ES-I3 (cell line): ENCODE measurements around the gene CUEDC2.
A peak's percentile ranks its signal among the peaks of the same experiment; 100 is the strongest.
"Not testable (repeated sequence)": the region's sequence is repeated elsewhere in the genome, so short reads cannot be mapped to it uniquely, and the experiment has no call there.

Experiments used
- H3K36me3 ChIP-seq: 2 replicates; pipeline ENCODE4 v1.6.1; 2013; ENCODE audit warnings: mild to moderate bottlenecking, low read length, control low read depth, moderate library complexity; ENCODE audit not compliant: insufficient read depth
- H3K4me1 ChIP-seq: 2 replicates; pipeline ENCODE4 v1.6.1; 2013; ENCODE audit warnings: mild to moderate bottlenecking, control low read depth, low read length; ENCODE audit not compliant: insufficient read depth
- H3K9ac ChIP-seq: 2 replicates; pipeline ENCODE4 v1.6.1; 2013; ENCODE audit warnings: low read depth, mild to moderate bottlenecking, low read length, moderate library complexity
- H3K9me3 ChIP-seq: 2 replicates; pipeline ENCODE4 v1.6.1; 2013; ENCODE audit warnings: mild to moderate bottlenecking, low read length, moderate library complexity; ENCODE audit not compliant: control insufficient read depth, insufficient read depth

The CUEDC2 gene

DNA sequence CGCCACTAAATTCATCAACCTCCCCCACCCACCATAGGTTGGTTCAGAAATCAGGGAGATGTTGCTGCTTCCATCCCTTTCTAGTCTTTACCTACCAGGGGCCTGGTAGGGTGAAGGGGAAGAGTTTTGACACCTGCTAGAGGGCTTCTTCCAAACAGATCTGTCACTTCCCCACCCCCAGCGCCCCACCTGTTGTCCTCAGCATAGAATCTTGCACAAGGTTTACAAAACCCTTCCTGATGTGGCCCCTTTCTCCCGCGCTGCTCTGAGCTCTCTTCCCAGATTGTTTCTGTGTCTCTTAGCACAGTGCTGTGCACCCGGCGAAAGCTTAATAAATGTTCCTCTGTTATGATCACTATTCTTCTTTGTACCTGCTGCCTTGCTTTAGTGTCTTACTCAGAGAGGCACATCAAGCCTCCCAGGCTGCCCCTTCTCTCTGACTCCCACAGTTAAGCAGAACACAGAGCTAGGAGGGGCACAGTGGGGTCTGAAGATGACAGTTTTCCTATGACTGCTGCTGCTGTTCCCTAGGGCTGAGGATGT, 30.2 kb upstream of the CUEDC2 start:
- H3K9ac ChIP-seq = peak overlapping the region; percentile 45; the same call in 1 of the 2 replicates
- H3K4me1 ChIP-seq = peaks cover 24% of the 10 kb centered on the region
- no peaks in the 10 kb centered on the region for H3K36me3 ChIP-seq
- H3K9me3 ChIP-seq = no peaks in the 10 kb centered on the region

DNA sequence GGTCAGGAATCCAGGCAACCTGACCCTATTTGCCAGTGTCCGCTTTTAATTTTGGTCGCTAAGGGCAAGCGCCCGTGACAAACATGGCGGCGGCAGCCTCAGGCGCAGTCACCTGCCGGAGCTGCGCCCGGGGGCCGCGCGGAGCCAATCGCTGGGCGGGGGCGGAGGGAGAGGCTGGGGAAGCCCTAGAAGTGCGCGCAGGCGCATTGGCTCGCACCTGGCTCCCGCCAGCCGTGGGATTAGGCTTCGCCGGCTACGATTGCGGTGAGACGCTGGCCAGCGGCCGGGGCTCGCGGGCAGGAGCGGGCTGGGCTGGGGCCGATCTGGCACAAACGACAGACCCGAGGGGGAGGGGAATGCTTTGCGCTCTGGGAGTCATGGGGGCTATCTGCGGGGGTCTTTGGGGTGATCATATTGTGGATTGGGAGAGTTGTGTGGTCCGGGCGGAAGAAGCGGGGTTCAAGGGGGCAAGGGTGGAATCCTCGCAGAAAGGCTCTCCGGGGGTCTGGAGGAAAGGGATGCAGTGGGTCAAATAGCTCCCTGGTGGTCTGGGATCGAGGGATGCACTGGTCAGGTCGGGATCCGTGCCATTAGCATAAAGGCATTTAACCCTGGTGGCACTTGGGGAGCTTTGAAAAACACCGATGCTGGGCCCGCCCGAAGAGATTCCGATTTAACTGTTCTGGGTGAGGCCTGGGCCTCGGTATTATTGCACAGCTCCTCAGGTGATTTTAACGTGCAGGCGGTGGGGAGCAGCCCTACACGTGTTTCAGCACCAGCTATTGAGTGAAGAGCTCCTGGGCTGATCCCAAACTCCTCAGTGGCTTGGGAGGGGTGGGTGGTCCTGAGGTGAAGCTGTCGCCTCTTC, 29.0 kb upstream of the CUEDC2 start:
- H3K4me1 ChIP-seq = peaks cover 27% of the 10 kb centered on the region
- H3K9me3 ChIP-seq = no peaks in the 10 kb centered on the region
- peak overlapping the region; percentile 58 for H3K9ac ChIP-seq
- H3K36me3 ChIP-seq = no peaks in the 10 kb centered on the region; the same call in 1 of the 2 replicates

DNA sequence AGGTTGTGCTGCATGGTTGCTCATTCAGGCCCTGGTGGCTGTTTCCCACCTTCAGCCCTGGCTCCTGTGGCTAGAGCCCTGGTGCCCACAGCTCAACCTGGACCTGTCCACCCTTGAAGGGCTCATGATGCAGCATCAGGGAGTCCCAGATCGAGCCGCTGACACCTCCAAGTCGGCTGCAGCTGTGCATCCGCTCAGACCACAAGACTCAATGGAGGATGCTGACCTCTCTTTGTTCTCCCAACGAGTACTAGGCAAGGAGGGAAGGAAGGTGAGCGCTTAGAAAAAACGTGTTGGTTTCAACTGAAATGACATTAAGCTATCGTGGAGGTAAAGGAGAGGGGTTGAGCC, 28.4 kb upstream of the CUEDC2 start:
- H3K36me3 ChIP-seq = no peaks in the 10 kb centered on the region; the same call in 1 of the 2 replicates

DNA sequence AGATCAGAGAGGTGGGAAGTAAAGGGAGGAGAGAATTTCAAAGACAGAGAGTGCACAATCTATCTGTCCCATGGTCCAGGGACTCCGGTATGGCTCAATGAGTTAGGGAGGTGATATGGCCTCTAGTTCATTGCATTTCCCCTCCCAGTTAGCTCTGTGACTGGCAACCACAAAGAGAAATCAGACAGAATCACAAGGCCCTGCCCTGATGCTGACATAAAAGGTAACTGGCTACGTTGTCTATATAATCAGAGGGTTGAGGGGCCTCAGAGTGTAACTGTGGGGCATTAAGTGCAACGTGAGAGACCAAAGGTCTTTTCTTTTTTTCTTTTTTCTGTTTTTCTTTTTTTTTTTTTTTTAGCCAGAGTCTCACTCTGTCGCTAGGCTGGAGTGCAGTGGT, 26.3 kb upstream of the CUEDC2 start:
- H3K9ac ChIP-seq = no peak overlapping the region
- H3K9me3 ChIP-seq = no peaks in the 10 kb centered on the region
- H3K4me1 ChIP-seq = peaks cover 38% of the 10 kb centered on the region
- no peaks in the 10 kb centered on the region; the same call in 1 of the 2 replicates for H3K36me3 ChIP-seq

More for the DNA sequence above, 28.4 kb upstream of the CUEDC2 start:
- Histone ChIP-seq H3K9me3 (no peaks in the 10 kb centered on the region), H3K4me1 (peaks cover 32% of the 10 kb centered on the region), H3K9ac (peak overlapping the region; percentile 35; the same call in 1 of the 2 replicates)

DNA sequence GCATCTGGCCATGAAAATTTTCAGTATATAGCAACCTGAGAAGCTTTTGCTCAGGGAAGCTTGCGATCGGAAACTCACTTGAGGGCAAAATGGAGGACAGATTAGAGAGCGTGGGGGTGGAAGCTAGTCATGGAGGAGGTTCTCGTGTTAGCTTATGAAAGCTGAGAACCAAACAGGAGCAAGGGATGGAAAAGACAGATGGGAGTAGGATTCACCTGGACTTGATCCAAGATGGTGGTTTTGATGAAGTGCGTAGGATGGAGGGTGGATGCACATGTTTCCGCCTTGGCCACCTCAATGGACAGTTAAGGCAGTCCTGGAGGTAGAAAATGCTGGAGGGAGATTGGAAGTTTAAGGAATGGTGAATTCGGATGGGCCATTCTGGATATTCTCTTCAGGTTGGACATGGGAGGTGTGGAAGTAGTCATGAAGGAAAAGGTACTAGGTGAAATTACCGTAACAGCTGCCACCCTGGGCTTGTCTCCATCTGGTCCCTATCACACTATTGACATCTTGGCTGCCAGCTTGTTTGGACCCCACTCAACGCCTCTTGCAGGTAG, 25.3 kb upstream of the CUEDC2 start:
- Histone ChIP-seq H3K9me3 (no peaks in the 10 kb centered on the region; the same call in 1 of the 2 replicates), H3K4me1 (peaks cover 36% of the 10 kb centered on the region), H3K9ac (no peak overlapping the region), H3K36me3 (no peaks in the 10 kb centered on the region; the same call in 1 of the 2 replicates)

DNA sequence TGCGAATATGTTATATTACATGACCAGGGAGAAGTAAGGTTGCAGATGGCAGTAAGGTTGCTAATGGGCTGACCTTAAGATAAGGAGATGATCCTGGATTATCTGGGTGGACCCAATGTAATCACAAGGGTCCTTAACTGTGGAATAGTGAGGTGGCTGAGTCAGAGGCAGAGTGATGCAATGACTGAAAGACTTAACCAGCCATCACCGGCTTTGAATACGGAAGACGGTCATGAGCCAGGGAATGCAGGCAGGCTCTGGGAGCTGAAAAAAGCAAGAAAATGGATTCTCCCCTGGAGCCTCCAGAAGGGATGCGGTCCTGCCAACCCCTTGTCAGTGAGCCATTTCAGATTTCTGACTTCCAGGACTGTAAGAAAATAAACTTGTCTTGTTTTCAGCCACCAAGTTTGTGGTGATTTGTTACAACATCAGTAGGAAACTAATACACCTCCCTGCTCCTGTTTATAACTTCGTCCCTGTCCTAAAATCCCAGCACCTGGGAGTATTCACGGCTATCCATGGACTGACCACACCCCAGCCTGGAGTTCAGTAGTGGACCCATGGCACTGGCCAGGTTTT, 23.6 kb upstream of the CUEDC2 start:
- Histone ChIP-seq H3K36me3 (no peaks in the 10 kb centered on the region; the same call in 1 of the 2 replicates), H3K9ac (no peak overlapping the region), H3K4me1 (peaks cover 34% of the 10 kb centered on the region), H3K9me3 (no peaks in the 10 kb centered on the region; the same call in 1 of the 2 replicates)

DNA sequence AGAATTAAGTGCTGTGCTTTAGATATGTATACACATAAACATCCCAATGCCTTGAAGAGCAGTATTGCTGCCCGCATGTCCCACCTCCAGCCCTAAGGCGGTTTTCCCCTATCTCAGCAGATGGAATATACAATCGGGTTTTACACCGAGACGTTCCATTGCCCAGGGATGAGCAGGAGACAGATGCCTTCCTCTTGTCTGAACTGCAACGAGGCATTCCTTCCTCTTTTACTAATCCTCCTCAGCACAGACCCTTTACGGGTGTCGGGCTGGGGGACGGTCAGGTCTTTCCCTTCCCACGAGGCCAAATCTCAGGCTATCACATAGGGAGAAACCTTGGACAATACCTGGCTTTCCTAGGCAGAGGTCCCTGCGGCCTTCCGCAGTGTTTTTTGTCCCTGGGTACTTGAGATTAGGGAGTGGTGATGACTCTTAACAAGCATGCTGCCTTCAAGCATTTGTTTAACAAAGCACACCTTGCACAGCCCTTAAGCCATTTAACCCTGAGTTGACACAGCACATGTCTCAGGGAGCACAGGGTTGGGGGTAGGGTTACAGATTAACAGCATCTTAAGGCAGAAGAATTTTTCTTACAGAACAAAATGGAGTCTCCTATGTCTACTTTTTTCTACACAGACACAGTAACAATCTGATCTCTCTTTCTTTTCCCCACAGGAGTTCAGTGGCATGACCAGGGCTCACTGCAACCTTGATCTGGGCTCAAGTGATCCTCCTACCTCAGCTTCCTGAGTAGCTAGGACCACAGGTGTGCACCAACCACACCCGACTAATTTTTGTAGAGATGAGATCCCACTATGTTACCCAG, 22.5 kb upstream of the CUEDC2 start:
- not testable (repeated sequence) for H3K9ac ChIP-seq, H3K9me3 ChIP-seq, H3K36me3 ChIP-seq
- peaks cover 27% of the 10 kb centered on the region for H3K4me1 ChIP-seq

DNA sequence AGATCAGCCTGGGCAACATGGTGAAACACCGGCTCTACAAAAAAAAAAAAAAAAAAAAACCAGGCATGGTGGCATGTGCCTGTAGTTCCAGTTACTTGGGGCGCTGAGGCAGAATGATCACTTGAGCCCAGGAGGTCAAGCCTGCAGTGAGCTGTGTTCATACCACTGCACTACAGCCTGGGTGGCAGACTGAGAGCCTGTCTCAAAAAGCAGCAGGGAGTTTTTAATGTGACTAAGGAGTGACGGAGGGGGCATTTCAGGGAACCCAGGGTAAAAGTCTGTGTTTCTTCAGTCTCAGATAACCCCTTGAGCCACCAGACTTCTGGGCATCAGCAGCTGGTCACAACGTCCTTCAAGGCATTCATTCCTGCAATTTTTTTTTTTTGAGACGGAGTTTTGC, 21.1 kb upstream of the CUEDC2 start:
- no peaks in the 10 kb centered on the region; the same call in 1 of the 2 replicates for H3K9me3 ChIP-seq
- H3K36me3 ChIP-seq = no peaks in the 10 kb centered on the region; the same call in 1 of the 2 replicates
- peaks cover 27% of the 10 kb centered on the region for H3K4me1 ChIP-seq
- no peak overlapping the region for H3K9ac ChIP-seq

DNA sequence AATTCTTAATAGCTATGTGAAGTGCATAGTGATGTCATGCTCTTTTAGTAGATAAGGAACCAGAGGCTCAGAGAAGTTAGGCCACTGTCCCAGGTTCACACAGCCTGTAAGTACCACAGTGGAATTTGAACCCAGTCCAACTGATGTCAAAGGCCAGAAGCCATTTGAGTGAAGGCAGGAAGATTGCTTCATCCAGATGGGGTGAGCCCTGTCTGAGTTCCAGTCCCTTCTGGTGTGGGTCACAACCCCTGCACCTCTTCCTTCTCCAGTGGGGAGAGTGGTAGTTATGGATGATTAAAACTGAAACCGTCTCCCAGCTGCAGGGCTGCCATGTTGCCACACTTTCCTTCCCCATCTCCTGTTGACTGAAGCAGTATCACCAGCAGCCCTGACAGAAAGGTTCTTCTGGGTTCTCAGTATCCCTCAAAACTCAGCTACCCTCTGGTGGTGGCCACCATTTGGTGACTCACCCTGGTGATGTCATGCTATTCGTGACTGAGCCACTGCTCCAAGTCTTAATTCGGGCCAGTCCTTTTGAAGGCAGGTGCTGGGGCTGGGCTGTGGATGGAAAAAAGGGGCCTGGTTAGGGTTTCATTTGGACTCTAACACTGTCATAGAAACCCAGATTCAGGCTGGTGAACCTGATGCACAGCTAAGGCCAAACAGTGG, 20.4 kb upstream of the CUEDC2 start:
- no peaks in the 10 kb centered on the region; the same call in 1 of the 2 replicates for H3K9me3 ChIP-seq
- H3K9ac ChIP-seq = no peak overlapping the region
- H3K36me3 ChIP-seq = no peaks in the 10 kb centered on the region; the same call in 1 of the 2 replicates
- peaks cover 27% of the 10 kb centered on the region for H3K4me1 ChIP-seq

DNA sequence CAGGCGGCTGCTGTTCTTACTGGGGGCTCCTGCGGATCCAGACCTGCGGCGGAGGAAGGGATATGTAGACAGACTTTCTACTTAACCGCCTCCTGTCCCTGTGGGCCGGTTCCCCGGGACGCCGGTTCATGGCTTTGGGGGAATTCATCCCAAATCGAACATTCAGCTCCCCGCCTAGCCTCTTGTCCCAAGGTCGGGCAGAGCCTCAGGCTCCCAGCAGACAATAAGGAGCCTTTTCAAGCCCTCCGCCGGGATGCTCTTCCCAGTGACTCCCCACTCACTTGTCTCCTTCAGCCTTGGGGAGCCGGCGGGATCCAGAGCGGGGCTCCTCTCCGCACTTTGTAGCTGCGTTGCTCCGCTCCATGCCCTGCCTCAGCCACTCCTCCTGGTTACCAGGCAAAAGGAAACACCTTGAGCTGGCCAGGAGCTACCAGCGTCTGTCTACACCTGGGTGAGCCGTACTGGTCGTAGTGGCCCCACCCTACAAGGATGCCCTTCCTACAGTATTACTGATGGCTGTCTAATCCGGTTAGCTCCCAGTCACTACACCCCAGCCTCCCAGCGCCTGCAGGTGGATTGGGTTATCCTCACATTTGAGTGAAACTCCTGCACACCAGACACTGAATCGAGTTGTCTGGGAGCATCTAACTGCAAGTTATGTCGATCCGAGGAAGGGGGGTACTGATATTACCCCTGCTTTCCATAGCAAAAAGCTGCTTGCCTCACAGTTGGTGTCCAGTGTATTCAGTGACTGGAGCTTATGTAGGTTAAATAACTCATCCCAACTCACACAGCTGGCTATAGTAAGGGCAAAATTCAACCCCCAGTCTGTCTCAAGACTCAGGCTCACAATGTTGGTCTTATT, 19.0 kb upstream of the CUEDC2 start, which contains the start of gene C10orf95:
TSS of gene C10orf95 (minus strand) at position 439 of the 865 bp plus-strand sequence. CDS start 450 bp downstream, outside the sequence.
- Histone ChIP-seq H3K36me3 (no peaks in the 10 kb centered on the region), H3K9ac (peak within 1 kb of the TSS; percentile 89), H3K4me1 (peaks cover 23% of the 10 kb centered on the region), H3K9me3 (no peaks in the 10 kb centered on the region; the same call in 1 of the 2 replicates)

DNA sequence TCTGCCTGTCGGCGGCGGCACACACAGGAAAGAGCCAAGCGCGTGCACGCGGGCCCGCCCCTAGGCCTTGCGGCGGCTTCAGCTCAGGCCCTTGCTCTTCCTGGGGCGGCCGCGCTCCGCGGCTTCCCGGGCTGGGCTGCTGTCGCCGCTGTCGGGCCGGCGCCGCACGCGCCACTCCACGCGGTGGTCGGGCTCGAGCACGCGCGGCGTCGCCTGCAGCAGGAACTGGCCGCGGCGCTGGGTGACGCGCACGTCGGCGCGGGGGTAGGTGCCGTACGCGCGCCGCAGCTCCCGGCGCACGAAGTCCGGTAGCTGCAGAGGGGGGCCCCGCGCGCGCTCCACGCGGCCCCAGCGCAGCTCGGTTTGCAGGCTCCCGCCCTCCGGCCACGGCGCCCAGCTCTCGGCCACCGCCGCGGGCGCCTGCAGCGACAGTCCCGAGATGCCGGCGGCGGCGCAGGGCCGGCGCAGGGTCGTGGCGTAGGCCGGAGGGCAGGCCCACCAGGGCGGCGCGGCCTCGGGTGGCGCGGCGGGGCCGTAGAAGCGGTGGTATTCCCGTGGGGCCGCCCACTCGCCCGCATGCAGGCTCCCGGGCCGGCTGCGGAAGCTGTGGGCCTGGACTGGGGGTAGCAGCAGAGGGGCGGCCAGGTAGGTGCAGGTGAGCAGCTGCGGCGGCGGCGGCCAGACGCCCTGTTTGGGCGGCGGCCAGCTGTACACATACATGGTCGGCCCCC, 18.2 kb upstream of the CUEDC2 start:
- Histone ChIP-seq H3K36me3 (no peaks in the 10 kb centered on the region), H3K9ac (peak overlapping the region; percentile 89), H3K9me3 (no peaks in the 10 kb centered on the region; the same call in 1 of the 2 replicates), H3K4me1 (peaks cover 16% of the 10 kb centered on the region)

DNA sequence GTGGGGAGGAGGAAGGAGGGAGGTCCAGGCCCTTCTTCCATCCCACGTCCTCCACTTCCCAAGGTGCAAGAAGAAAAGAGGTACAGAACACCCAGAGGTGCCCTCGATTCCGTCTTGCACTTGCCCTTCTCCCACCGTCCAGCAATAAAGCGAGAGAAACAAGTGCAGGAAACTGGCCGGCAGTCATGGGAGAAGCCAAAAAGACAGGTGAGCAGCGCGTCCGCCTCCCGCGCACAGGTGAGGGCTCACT, 17.7 kb upstream of the CUEDC2 start:
- Histone ChIP-seq H3K36me3 (no peaks in the 10 kb centered on the region), H3K4me1 (peaks cover 11% of the 10 kb centered on the region), H3K9me3 (no peaks in the 10 kb centered on the region; the same call in 1 of the 2 replicates), H3K9ac (peak overlapping the region; percentile 89)
